Colonic mucosa (tissue), 4 donors: ENCODE data around the gene TBC1D8. TPM values are rescaled to one million over a fixed set of nuclear protein-coding genes. Genes with fewer than 3 reads are reported as not detected.
A peak's percentile ranks its signal among the peaks of the same experiment; 100 is the strongest.

Experiments
- DNase-seq: peaks from one replicate; pipeline ENCODE4 v3.0.0-alpha.2; 2020
- H3K27ac ChIP-seq: fragments of 200-600 bp; one replicate; pipeline ENCODE4 v1.8.0; 2021
- H3K27me3 ChIP-seq: fragments of 200-600 bp; one replicate; pipeline ENCODE4 v1.8.0; 2021
- H3K36me3 ChIP-seq: fragments of 200-600 bp; one replicate; pipeline ENCODE4 v1.8.0; 2021
- H3K4me1 ChIP-seq: fragments of 200-600 bp; one replicate; pipeline ENCODE4 v1.8.0; 2021; ENCODE audit warnings: mild to moderate bottlenecking
- H3K4me3 ChIP-seq: fragments of 200-600 bp; one replicate; pipeline ENCODE4 v1.8.0; 2021
- H3K9ac ChIP-seq, 2 donors: one replicate each; pipeline ENCODE4 v1.7.0; 2013; ENCODE audit warnings: control low read depth in 2 of 2, low read depth in 2 of 2, low read length in 2 of 2
- H3K9me3 ChIP-seq: fragments of 200-600 bp; one replicate; pipeline ENCODE4 v1.8.0; 2021
- intact Hi-C: fragments of 100-400 bp; cut with DNase I; formaldehyde crosslinking; loops from one replicate; pipeline ENCODE4 v1.14.1; 2022
- total RNA-seq, 2 donors: library from RNA; stranded (reverse); fragmentation: NEBNext Ultra II Directional in 1 of 2; extraction: Animal tissue kit (Norgen Biotek cat#: 25700) in 1 of 2; gene quantifications; one replicate each; pipeline ENCODE4 v1.2.1, GENCODE V29; 2021
- TF ChIP-seq, protein P1 (sequence below): fragments of 200-600 bp; IDR thresholded peaks from one replicate; pipeline ENCODE4 v1.8.0; 2022; ENCODE audit warnings: antibody characterized with exemption, mild to moderate bottlenecking
- donor health status: healthy.
- donor health status: DM: no; HTN: no; CAD: no.
- donor health status: DM: no; HTN: no; CAD: no.

TBC1D8 gene
- total RNA-seq, 2 donors from 2014 or later, result 10.3 to 11.8 TPM

GRCh38 chr2:101195871-101196661 lies 44.9 kb upstream of the TBC1D8 start:
- intact Hi-C loops, result no loop called here
- Histone ChIP-seq H3K4me1 (no peaks in the 10 kb centered on the region), H3K4me3 (no peak overlapping the region), H3K36me3 (no peaks in the 10 kb centered on the region), H3K9ac (no peak overlapping the region), H3K9me3 (no peaks in the 10 kb centered on the region), H3K27me3 (no peaks in the 10 kb centered on the region), H3K27ac (no peak overlapping the region)
- TF ChIP-seq, protein P1, sequence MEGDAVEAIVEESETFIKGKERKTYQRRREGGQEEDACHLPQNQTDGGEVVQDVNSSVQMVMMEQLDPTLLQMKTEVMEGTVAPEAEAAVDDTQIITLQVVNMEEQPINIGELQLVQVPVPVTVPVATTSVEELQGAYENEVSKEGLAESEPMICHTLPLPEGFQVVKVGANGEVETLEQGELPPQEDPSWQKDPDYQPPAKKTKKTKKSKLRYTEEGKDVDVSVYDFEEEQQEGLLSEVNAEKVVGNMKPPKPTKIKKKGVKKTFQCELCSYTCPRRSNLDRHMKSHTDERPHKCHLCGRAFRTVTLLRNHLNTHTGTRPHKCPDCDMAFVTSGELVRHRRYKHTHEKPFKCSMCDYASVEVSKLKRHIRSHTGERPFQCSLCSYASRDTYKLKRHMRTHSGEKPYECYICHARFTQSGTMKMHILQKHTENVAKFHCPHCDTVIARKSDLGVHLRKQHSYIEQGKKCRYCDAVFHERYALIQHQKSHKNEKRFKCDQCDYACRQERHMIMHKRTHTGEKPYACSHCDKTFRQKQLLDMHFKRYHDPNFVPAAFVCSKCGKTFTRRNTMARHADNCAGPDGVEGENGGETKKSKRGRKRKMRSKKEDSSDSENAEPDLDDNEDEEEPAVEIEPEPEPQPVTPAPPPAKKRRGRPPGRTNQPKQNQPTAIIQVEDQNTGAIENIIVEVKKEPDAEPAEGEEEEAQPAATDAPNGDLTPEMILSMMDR, result no peak
- no peak for DNase-seq

GRCh38 chr2:101193033-101193626 lies 41.9 kb upstream of the TBC1D8 start:
- Histone ChIP-seq H3K9me3 (no peaks in the 10 kb centered on the region), H3K36me3 (no peaks in the 10 kb centered on the region), H3K27me3 (no peaks in the 10 kb centered on the region), H3K4me1 (no peaks in the 10 kb centered on the region), H3K4me3 (no peak overlapping the region), H3K27ac (no peak overlapping the region), H3K9ac (no peak overlapping the region)
- intact Hi-C loops, result no loop called here
- DNase-seq, result no peak
- TF ChIP-seq, protein P1, result no peak

- no peak for DNase-seq
- intact Hi-C loops, result no loop called here
- H3K9ac ChIP-seq, result no peak overlapping the region
- H3K4me1 ChIP-seq, result no peaks in the 10 kb centered on the region
- H3K4me3 ChIP-seq, result no peak overlapping the region
- H3K27me3 ChIP-seq, result no peaks in the 10 kb centered on the region
- no peaks in the 10 kb centered on the region for H3K36me3 ChIP-seq
- H3K27ac ChIP-seq, result no peak overlapping the region
- no peaks in the 10 kb centered on the region for H3K9me3 ChIP-seq
- TF ChIP-seq, protein P1, result no peak
Measured at GRCh38 chr2:101190747-101191516, 39.8 kb upstream of the TBC1D8 start.

DNA sequence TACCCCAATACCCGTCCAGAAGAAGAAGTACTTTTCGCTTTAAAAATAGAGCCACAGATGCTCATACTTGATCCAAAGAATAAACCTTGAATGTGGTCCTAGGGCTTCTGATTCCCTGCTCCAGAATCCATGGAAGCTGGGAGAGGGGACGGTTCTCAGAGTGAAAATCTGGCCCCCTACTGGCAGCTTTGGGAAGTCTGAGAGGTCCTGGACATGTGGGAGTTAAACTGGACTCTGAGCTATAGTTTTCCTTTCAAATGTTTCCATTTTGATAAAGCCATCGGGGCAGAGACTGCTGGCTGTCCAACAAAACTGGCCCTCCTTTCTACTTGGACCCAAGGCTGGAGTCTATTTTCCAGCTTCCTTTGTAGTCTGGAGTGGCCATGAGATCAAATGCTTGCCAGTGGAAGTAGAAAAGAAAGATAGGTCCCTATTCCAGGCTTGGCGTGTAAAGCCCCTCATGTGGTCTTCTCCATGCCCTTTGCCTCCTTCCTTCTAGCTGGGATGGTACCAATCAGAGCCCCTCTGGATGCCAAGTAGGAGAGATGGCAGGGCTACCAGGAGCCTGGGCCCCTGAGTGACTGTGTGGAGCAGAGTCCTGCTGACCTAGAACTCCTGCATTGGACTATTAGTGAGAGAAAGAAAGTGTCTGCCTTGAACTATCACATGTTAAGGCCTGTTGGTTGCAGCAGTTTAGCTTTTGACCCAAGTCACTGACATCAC lies 37.7 kb upstream of the TBC1D8 start:
- Histone ChIP-seq H3K27me3 (no peaks in the 10 kb centered on the region), H3K36me3 (no peaks in the 10 kb centered on the region), H3K4me3 (no peak overlapping the region), H3K27ac (no peak overlapping the region), H3K9me3 (no peaks in the 10 kb centered on the region), H3K4me1 (no peaks in the 10 kb centered on the region), H3K9ac (no peak overlapping the region)
- intact Hi-C loops, result no loop called here
- TF ChIP-seq, protein P1, result peak; percentile 40
- DNase-seq, result peak; percentile 68

GRCh38 chr2:101187131-101187530 lies 35.9 kb upstream of the TBC1D8 start:
- no peak for DNase-seq
- TF ChIP-seq, protein P1, result no peak

More at GRCh38 chr2:101187131-101187530, 35.9 kb upstream of the TBC1D8 start:
- Histone ChIP-seq H3K4me1 (no peaks in the 10 kb centered on the region), H3K27ac (no peak overlapping the region), H3K4me3 (no peak overlapping the region), H3K36me3 (no peaks in the 10 kb centered on the region), H3K27me3 (no peaks in the 10 kb centered on the region), H3K9me3 (no peaks in the 10 kb centered on the region), H3K9ac (no peak overlapping the region)
- intact Hi-C loops, result no loop called here
